H1 (cell line): ENCODE measurements around the gene RDH14. TPM values are rescaled to one million over a fixed set of nuclear protein-coding genes. Genes with fewer than 3 reads are reported as not detected.

Experiments
- CTCF ChIA-PET: fragments of 300-600 bp; sonication (Branson Sonifier 250); formaldehyde crosslinking; loops from one replicate; lab custom pipeline; 2021; ENCODE audit not compliant: partially characterized antibody; lab: Charles Lee
- POLR2A ChIA-PET: fragments of 300-600 bp; sonication (Branson Sonifier 250); formaldehyde crosslinking; loops from one replicate; lab custom pipeline; 2021; ENCODE audit warnings: inconsistent platforms; ENCODE audit not compliant: partially characterized antibody; lab: Charles Lee
- DNase-seq, 2 experiments: peaks; one replicate each; pipeline versions ENCODE4 v3.0.0 to v3.0.0-alpha.2; 2010 to 2022; ENCODE audit warnings: low spot score in 2 of 2, low read depth in 1 of 2, mixed read lengths in 1 of 2
- FAIRE-seq: peaks from 2 replicates; lab custom pipeline; 2011; peaks lifted over from hg19 to GRCh38; lab: Jason Lieb, UNC
- H2AFZ ChIP-seq: 2 replicates; pipeline ENCODE4 v1.8.1; 2012; ENCODE audit warnings: low read length, inconsistent platforms
- H2AK5ac ChIP-seq: 2 replicates; pipeline ENCODE4 v1.6.1; 2013; ENCODE audit warnings: low read depth, low read length
- H2BK120ac ChIP-seq: replicated peaks from 2 replicates; pipeline ENCODE3; 2013; ENCODE audit warnings: low read depth, low read length, inconsistent platforms
- H2BK12ac ChIP-seq: 2 replicates; pipeline ENCODE4 v1.6.1; 2013; ENCODE audit warnings: low read depth, low read length
- H2BK15ac ChIP-seq: 2 replicates; pipeline ENCODE4 v1.6.1; 2013; ENCODE audit warnings: low read length
- H2BK20ac ChIP-seq: 2 replicates; pipeline ENCODE4 v1.6.1; 2013; ENCODE audit warnings: low read length
- H2BK5ac ChIP-seq: 2 replicates; pipeline ENCODE4 v1.6.1; 2013; ENCODE audit warnings: low read depth, low read length
- H3K14ac ChIP-seq: 2 replicates; pipeline ENCODE4 v1.6.1; 2013; ENCODE audit warnings: inconsistent platforms; ENCODE audit not compliant: insufficient read length
- H3K18ac ChIP-seq: 2 replicates; pipeline ENCODE4 v1.6.1; 2013; ENCODE audit warnings: low read length; ENCODE audit errors: extremely low read depth
- H3K23ac ChIP-seq: 2 replicates; pipeline ENCODE4 v1.6.1; 2013; ENCODE audit warnings: inconsistent platforms; ENCODE audit not compliant: insufficient read length
- H3K23me2 ChIP-seq: 2 replicates; pipeline ENCODE4 v1.6.1; 2013; ENCODE audit warnings: low read depth, low read length
- H3K27ac ChIP-seq: 2 replicates; pipeline ENCODE4 v1.6.1; 2011; ENCODE audit warnings: low read depth, low read length, inconsistent platforms
- H3K27me3 ChIP-seq, 4 experiments: replicated peaks in 1 of 4; 1 replicate in 1 of 4; 2 replicates in 3 of 4; pipeline versions ENCODE4 v1.6.1 to v1.8.1; 2011 to 2013; ENCODE audit warnings: low read length in 3 of 4, mild to moderate bottlenecking in 3 of 4, inconsistent platforms in 2 of 4, mixed read lengths in 2 of 4, moderate library complexity in 1 of 4; ENCODE audit not compliant: control insufficient read depth in 3 of 4, insufficient read depth in 3 of 4; ENCODE audit errors: extremely low read depth in 1 of 4
- H3K36me3 ChIP-seq, 4 experiments: 2 replicates each; pipeline versions ENCODE4 v1.6.1 to v1.8.1; 2011 to 2013; ENCODE audit warnings: mild to moderate bottlenecking in 4 of 4, low read length in 3 of 4, moderate library complexity in 2 of 4, control low read depth in 1 of 4, inconsistent platforms in 1 of 4; ENCODE audit not compliant: insufficient read depth in 4 of 4, control insufficient read depth in 2 of 4
- H3K4ac ChIP-seq: replicated peaks from 2 replicates; pipeline ENCODE3; 2013; ENCODE audit warnings: low read length, low read depth, mixed read lengths, inconsistent platforms; ENCODE audit not compliant: insufficient read length
- H3K4me1 ChIP-seq, 4 experiments: replicated peaks in 1 of 4; 1 replicate in 1 of 4; 2 replicates in 3 of 4; pipeline versions ENCODE4 v1.6.1 to v1.8.1; 2011 to 2013; ENCODE audit warnings: low read length in 3 of 4, inconsistent platforms in 2 of 4, mixed read lengths in 1 of 4; ENCODE audit not compliant: insufficient read depth in 4 of 4, control insufficient read depth in 3 of 4
- H3K4me2 ChIP-seq, 2 experiments: 2 replicates each; pipeline versions ENCODE4 v1.6.1 to v1.8.1; 2011 to 2013; ENCODE audit warnings: low read depth in 2 of 2, low read length in 2 of 2, control low read depth in 1 of 2, inconsistent platforms in 1 of 2, mild to moderate bottlenecking in 1 of 2; ENCODE audit not compliant: insufficient read depth in 1 of 2
- H3K4me3 ChIP-seq, 4 experiments: fragments of 200-600, 300-600 bp in 1 of 4; sonication (generic), shearing (Covaris generic), sonication (Bioruptor Twin) in 1 of 4; 2 replicates each; pipeline versions ENCODE4 v1.5.1 to v1.8.1; 2011 to 2016; ENCODE audit warnings: low read length in 4 of 4, low read depth in 3 of 4, control low read depth in 2 of 4, inconsistent platforms in 2 of 4, mild to moderate bottlenecking in 2 of 4, mixed read lengths in 1 of 4, moderate library complexity in 1 of 4; ENCODE audit not compliant: insufficient read depth in 2 of 4; ENCODE audit errors: extremely low read depth in 1 of 4
- H3K56ac ChIP-seq: replicated peaks from 2 replicates; pipeline ENCODE3; 2013; ENCODE audit warnings: low read depth, mild to moderate bottlenecking, mixed read lengths, low read length, inconsistent platforms; ENCODE audit not compliant: insufficient read length
- H3K79me1 ChIP-seq: 2 replicates; pipeline ENCODE4 v1.6.1; 2013; ENCODE audit warnings: low read depth, low read length, control low read depth
- H3K79me2 ChIP-seq, 2 experiments: 2 replicates each; pipeline versions ENCODE4 v1.6.1 to v1.8.1; 2012 to 2013; ENCODE audit warnings: low read length in 2 of 2, mild to moderate bottlenecking in 2 of 2, inconsistent platforms in 1 of 2; ENCODE audit not compliant: insufficient read depth in 2 of 2, control insufficient read depth in 1 of 2
- H3K9ac ChIP-seq, 4 experiments: replicated peaks in 1 of 4; 1 replicate in 1 of 4; 2 replicates in 3 of 4; pipeline versions ENCODE4 v1.6.1 to v1.8.1; 2011 to 2013; ENCODE audit warnings: low read depth in 3 of 4, low read length in 3 of 4, control low read depth in 2 of 4, mild to moderate bottlenecking in 2 of 4, moderate library complexity in 2 of 4, inconsistent platforms in 1 of 4; ENCODE audit errors: extremely low read depth in 1 of 4
- H3K9me3 ChIP-seq, 2 experiments: 2 replicates each; pipeline versions ENCODE4 v1.6.1 to v1.8.1; 2012 to 2013; ENCODE audit warnings: mild to moderate bottlenecking in 2 of 2, moderate library complexity in 2 of 2, control low read depth in 1 of 2, inconsistent platforms in 1 of 2, low read depth in 1 of 2, low read length in 1 of 2, mixed read lengths in 1 of 2; ENCODE audit not compliant: insufficient read depth in 2 of 2
- H4K20me1 ChIP-seq, 2 experiments: replicated peaks in 1 of 2; 2 replicates each; pipeline versions ENCODE3 to v1.8.1; 2011 to 2013; ENCODE audit warnings: inconsistent platforms in 2 of 2, low read length in 2 of 2, mild to moderate bottlenecking in 1 of 2; ENCODE audit not compliant: insufficient read depth in 2 of 2, control insufficient read depth in 1 of 2
- H4K5ac ChIP-seq: 2 replicates; pipeline ENCODE4 v1.6.1; 2013; ENCODE audit warnings: low read length, low read depth, mixed read lengths, inconsistent platforms; ENCODE audit not compliant: insufficient read length
- H4K8ac ChIP-seq: 2 replicates; pipeline ENCODE4 v1.8.0; 2013; ENCODE audit warnings: mild to moderate bottlenecking, moderate library complexity, low read length, inconsistent platforms; ENCODE audit not compliant: insufficient read depth; ENCODE audit errors: extremely low read depth
- H4K91ac ChIP-seq: replicated peaks from 2 replicates; pipeline ENCODE3; 2013; ENCODE audit warnings: low read length, mixed read lengths, inconsistent platforms; ENCODE audit not compliant: insufficient read length
- CHD2 ChIP-seq: IDR thresholded peaks from 2 replicates; pipeline ENCODE4 v1.6.1; 2012; ENCODE audit warnings: low read length, improper control_type of control experiment
- JUN ChIP-seq: IDR thresholded peaks from 2 replicates; pipeline ENCODE4 v1.6.1; 2011; ENCODE audit warnings: low read depth, mild to moderate bottlenecking, improper control_type of control experiment, low read length
- MAX ChIP-seq: IDR thresholded peaks from 2 replicates; pipeline ENCODE4 v1.6.1; 2012; ENCODE audit warnings: inconsistent platforms
- PHF8 ChIP-seq: fragments of 200-600 bp; sonication (generic); conservative IDR thresholded peaks from 2 replicates; pipeline ENCODE4 v1.7.1; 2012; ENCODE audit warnings: low read depth, mild to moderate bottlenecking, inconsistent platforms, low read length, moderate library complexity
- SP4 ChIP-seq: IDR thresholded peaks from 2 replicates; pipeline ENCODE4 v1.6.1; 2012; ENCODE audit warnings: low read length, inconsistent platforms
- ZNF274 ChIP-seq: IDR thresholded peaks from 2 replicates; pipeline ENCODE4 v1.7.0; 2012; ENCODE audit warnings: low read length, borderline replicate concordance; ENCODE audit errors: extremely low read depth
- WGBS, 2 experiments: shearing (Covaris generic) in 1 of 2; methylation state at CpG; one replicate each; pipeline versions ENCODE4 v1.1.6 to v1.1.7; 2013 to 2015; ENCODE audit warnings: low lambda C conversion rate in 2 of 2, mixed read lengths in 2 of 2, inconsistent platforms in 1 of 2, low coverage in 1 of 2, missing lambda C conversion rate in 1 of 2; ENCODE audit not compliant: insufficient replicate concordance in 2 of 2, insufficient coverage in 1 of 2, insufficient read length in 1 of 2; ENCODE audit errors: extremely low coverage in 1 of 2, missing lambda C conversion rate in 1 of 2; 5-methylcytosine and 5-hydroxymethylcytosine counted together
- polyA plus RNA-seq, 7 experiments: library from polyadenylated mRNA; depleted of rRNA in 3 of 7; stranded (reverse) in 5 of 7; unstranded in 2 of 7; fragments of >200 nt in 5 of 7; fragments of 200-250 nt in 2 of 7; gene quantifications; 1 replicate in 5 of 7; 2 replicates in 1 of 7; 4 replicates in 1 of 7; pipeline versions ENCODE4 v1.2.1 to v1.2.3, GENCODE V29; 2011 to 2013; ENCODE audit warnings: missing spikeins in 2 of 7, mixed read lengths in 2 of 7
- total RNA-seq: library from RNA; stranded (reverse); fragmentation: NEBNext Ultra II Directional; extraction: Animal tissue kit (Norgen Biotek cat#: 25700); gene quantifications from 2 replicates; pipeline ENCODE4 v1.2.1, GENCODE V29; 2021
- TF ChIP-seq, protein P1 (sequence below): IDR thresholded peaks from 2 replicates; pipeline ENCODE4 v1.6.1; 2012; ENCODE audit warnings: inconsistent platforms

The RDH14 gene
- total and polyA plus RNA-seq, 2 of the 8 experiments (the other 6 are each of a cell fraction or from before 2014, with no cell fraction given): 14.7 to 23.6 TPM

GRCh38 chr2:18548621-18549020, 11.8 kb downstream of the RDH14 start:
- Histone ChIP-seq H4K91ac (no peak overlapping the region), H3K4me3 (no peak overlapping the region), H3K9ac (no peak overlapping the region), H3K14ac (no peak overlapping the region), H4K20me1 (no peaks in the 10 kb centered on the region), H2BK120ac (no peak overlapping the region), H3K56ac (no peak overlapping the region), H4K8ac (no peak overlapping the region), H3K9me3 (no peaks in the 10 kb centered on the region), H2BK12ac (no peak overlapping the region), H3K36me3 (no peaks in the 10 kb centered on the region), H3K18ac (no peak overlapping the region), H2BK20ac (no peak overlapping the region), H2AFZ (no peak overlapping the region), H3K23me2 (no peaks in the 10 kb centered on the region), H3K79me1 (no peaks in the 10 kb centered on the region), H3K4ac (no peak overlapping the region), H2AK5ac (no peak overlapping the region), H4K5ac (no peak overlapping the region), H3K27me3 (no peaks in the 10 kb centered on the region), H3K23ac (no peak overlapping the region), H3K4me1 (peaks cover 0 to 5% (median 1%) of the 10 kb centered on the region in 4 experiments; a peak in 4 of 7 replicates), H3K27ac (no peak overlapping the region), H3K4me2 (no peak overlapping the region), H3K79me2 (no peaks in the 10 kb centered on the region), H2BK15ac (no peak overlapping the region), H2BK5ac (no peak overlapping the region)
- FAIRE-seq: no peak
- no peak for DNase-seq
- ChIA-PET POLR2A (interaction anchor here (2.3 kb wide), 1 partner anchor 12 kb away, joined by 10 read pairs; the partner anchor contains the start of gene RDH14), CTCF (interaction anchor here (0.7 kb wide), 1 partner anchor 10 kb away, joined by 3 read pairs; no protein-coding TSS in a partner anchor)
- TF ChIP-seq SP4 (no peak), MAX (no peak), ZNF274 (no peak), JUN (no peak), PHF8 (no peak), CHD2 (no peak)
- TF ChIP-seq, protein P1, sequence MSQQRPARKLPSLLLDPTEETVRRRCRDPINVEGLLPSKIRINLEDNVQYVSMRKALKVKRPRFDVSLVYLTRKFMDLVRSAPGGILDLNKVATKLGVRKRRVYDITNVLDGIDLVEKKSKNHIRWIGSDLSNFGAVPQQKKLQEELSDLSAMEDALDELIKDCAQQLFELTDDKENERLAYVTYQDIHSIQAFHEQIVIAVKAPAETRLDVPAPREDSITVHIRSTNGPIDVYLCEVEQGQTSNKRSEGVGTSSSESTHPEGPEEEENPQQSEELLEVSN: no peak
- 100% methylated on average over 1 of the region's 1 CpG; no CpG with 5 or more reads in 1 of the 2 experiments for WGBS, 2 experiments
